Measurements from ENCODE around the gene HOTAIR.

Gene HOTAIR

DNA sequence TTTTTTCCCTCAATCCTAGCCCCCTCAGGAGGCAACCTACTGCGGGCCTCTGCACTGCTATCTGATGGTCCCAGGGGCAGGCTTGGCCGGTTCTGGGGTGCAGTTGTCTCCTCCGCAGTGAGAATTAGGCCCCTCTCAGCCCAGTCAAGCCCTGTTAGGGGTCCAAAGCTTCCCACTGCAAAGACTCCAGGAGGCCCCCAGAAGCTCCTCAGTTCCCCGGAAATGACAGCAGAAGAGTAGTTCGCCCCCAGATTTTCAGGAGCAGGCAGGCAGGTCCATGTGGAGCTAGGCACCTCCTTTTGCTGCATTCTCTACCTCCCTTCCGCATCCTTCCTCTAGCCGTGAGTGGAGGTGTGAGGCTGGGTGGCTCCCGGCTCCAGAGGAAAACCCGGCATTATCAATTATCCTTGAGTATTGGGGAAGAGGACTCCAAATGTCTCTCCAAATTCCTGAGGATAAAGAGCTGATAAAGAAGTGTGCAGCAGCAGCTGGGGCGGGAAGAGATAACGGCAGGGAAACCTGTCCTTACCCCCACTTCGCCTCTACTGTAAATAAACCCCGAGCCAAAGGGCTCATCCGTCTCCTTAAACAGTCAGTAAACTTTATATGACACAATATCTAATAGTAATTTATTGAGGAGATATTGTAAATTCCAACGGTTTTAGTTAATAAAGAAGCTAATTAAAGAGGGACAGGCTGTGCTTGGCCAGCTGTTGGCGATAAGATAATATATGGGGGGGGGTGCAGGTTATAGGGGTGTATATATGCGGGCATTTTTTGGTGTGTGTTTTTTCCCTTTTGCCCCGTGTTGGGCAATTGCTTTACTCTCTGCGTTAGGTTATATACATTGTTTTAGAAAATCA is 20.7 kb downstream of the HOTAIR start:
- Histone ChIP-seq H3K79me2 (ENCODE audit: low read length) (no peaks in the 10 kb centered on the region), H3K4me2 (ENCODE audit: low read depth, low read length) (no peak overlapping the region), H3F3A (ENCODE audit: insufficient read depth, low read length) (no peaks in the 10 kb centered on the region), H3K27ac (ENCODE audit: low read length) (no peak overlapping the region), H3K9me3 (replicated peaks; ENCODE audit: insufficient read depth, low read length) (no peaks in the 10 kb centered on the region), H3K9me2 (replicated peaks; ENCODE audit: insufficient read depth, low read length) (no peaks in the 10 kb centered on the region), H3K4me1 (ENCODE audit: low read length) (0 out of 2 replicates have a peak, but pooled peaks cover 5% of the 10 kb centered on the region), H3K36me3 (replicated peaks; ENCODE audit: insufficient read depth, low read length) (no peaks in the 10 kb centered on the region), H3K27me3 (replicated peaks; ENCODE audit: insufficient read depth, low read length) (peaks cover 99% of the 10 kb centered on the region), H3K4me3 (ENCODE audit: low read length) (no peak overlapping the region), H4K20me1 (ENCODE audit: insufficient read depth, low read length) (no peaks in the 10 kb centered on the region), H3K9ac (ENCODE audit: low read length) (no peak overlapping the region), H2AFZ (ENCODE audit: low read length) (no peak overlapping the region)
- TF ChIP-seq, protein P1, sequence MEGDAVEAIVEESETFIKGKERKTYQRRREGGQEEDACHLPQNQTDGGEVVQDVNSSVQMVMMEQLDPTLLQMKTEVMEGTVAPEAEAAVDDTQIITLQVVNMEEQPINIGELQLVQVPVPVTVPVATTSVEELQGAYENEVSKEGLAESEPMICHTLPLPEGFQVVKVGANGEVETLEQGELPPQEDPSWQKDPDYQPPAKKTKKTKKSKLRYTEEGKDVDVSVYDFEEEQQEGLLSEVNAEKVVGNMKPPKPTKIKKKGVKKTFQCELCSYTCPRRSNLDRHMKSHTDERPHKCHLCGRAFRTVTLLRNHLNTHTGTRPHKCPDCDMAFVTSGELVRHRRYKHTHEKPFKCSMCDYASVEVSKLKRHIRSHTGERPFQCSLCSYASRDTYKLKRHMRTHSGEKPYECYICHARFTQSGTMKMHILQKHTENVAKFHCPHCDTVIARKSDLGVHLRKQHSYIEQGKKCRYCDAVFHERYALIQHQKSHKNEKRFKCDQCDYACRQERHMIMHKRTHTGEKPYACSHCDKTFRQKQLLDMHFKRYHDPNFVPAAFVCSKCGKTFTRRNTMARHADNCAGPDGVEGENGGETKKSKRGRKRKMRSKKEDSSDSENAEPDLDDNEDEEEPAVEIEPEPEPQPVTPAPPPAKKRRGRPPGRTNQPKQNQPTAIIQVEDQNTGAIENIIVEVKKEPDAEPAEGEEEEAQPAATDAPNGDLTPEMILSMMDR (IDR thresholded peaks at IDR 0.05; ENCODE audit: low read length): no peak
- no peak for TF ChIP-seq EZH2phosphoT487 (IDR thresholded peaks at IDR 0.05; ENCODE audit: low read length)
- TF ChIP-seq EZH2 (optimal IDR thresholded peaks at IDR 0.05; ENCODE audit: low read depth, low read length): no peak
- DNase-seq: no peak

DNA sequence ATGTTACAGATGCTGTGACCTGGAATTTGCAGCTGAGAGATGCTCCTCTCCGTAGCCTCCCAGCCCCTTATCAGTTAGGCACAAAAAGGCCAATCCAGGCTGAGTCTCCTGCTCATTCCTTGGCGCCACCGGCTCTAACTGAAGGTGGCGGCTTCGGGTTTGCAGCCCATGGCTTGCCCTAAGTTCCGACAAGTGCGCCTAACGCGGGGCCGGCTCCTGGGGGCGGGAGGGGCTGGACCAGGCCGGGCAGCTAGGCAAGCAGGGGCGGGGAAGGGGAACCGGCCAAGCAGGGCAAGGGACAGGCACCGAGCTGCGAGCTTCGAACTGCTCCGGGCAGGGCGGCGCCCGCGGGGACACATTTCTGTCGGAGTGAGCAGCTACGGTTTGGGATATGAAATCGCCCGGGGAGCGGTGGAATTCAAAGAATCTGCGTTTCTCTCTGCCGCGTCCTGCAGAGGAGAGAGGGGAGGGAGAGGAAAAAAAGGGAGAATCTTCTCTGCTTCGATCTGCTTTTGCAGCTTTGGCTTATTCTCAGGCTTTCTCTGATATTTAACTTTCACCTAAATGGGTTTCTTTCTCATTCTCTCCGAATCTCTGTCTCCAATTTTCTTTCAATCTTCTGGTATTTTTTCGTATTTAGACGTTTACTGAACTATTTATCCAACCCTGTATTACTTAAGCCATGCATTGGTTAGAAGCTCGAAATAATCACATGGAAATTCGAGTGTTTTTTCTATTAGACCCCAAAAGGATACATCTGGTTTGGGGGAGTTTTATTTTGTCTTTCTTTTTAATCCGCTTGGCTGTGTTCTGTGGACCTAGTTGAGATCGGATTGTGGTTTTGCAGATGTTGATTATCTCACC is 21.7 kb downstream of the HOTAIR start:
- Histone ChIP-seq H3K4me3 (ENCODE audit: low read length) (no peak overlapping the region), H3K4me1 (ENCODE audit: low read length) (0 out of 2 replicates have a peak, but pooled peaks cover 5% of the 10 kb centered on the region), H3K27ac (ENCODE audit: low read length) (no peak overlapping the region), H3K27me3 (replicated peaks; ENCODE audit: insufficient read depth, low read length) (peaks cover 99% of the 10 kb centered on the region), H3K79me2 (ENCODE audit: low read length) (no peaks in the 10 kb centered on the region), H3F3A (ENCODE audit: insufficient read depth, low read length) (no peaks in the 10 kb centered on the region), H3K9ac (ENCODE audit: low read length) (no peak overlapping the region), H4K20me1 (ENCODE audit: insufficient read depth, low read length) (no peaks in the 10 kb centered on the region), H3K4me2 (ENCODE audit: low read depth, low read length) (no peak overlapping the region), H3K9me3 (replicated peaks; ENCODE audit: insufficient read depth, low read length) (no peaks in the 10 kb centered on the region), H3K36me3 (replicated peaks; ENCODE audit: insufficient read depth, low read length) (no peaks in the 10 kb centered on the region), H3K9me2 (replicated peaks; ENCODE audit: insufficient read depth, low read length) (no peaks in the 10 kb centered on the region), H2AFZ (ENCODE audit: low read length) (no peak overlapping the region)
- no peak for TF ChIP-seq EZH2 (optimal IDR thresholded peaks at IDR 0.05; ENCODE audit: low read depth, low read length)
- 0 out of 2 replicates have a peak, but pooled peaks have one; percentile 29 for TF ChIP-seq EZH2phosphoT487 (IDR thresholded peaks at IDR 0.05; ENCODE audit: low read length)
- no peak for DNase-seq

DNA sequence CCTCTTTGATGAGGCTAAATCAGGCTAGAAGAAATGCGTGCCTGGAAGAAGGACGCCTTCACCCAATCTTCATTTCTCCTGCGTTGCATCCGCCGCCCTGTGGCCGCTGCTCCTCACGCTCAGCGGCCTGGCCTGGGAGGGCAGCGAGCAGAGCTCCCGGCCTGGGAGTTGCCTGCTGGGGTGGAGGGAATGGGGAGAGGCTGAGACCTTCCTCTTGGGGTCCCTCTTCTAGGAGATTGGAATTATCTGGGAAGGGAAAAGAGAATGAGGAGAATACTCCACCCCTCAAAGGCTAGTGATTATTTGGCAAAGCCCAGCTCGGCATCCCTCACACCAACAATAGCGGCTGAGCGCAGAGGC is 22.4 kb downstream of the HOTAIR start:
- Histone ChIP-seq H3K27me3 (replicated peaks; ENCODE audit: insufficient read depth, low read length) (peaks cover 99% of the 10 kb centered on the region), H3K9me2 (replicated peaks; ENCODE audit: insufficient read depth, low read length) (no peaks in the 10 kb centered on the region), H3K4me1 (ENCODE audit: low read length) (0 out of 2 replicates have a peak, but pooled peaks cover 5% of the 10 kb centered on the region), H3K4me3 (ENCODE audit: low read length) (no peak overlapping the region), H3K79me2 (ENCODE audit: low read length) (no peaks in the 10 kb centered on the region), H3K36me3 (replicated peaks; ENCODE audit: insufficient read depth, low read length) (no peaks in the 10 kb centered on the region), H4K20me1 (ENCODE audit: insufficient read depth, low read length) (no peaks in the 10 kb centered on the region), H3K27ac (ENCODE audit: low read length) (no peak overlapping the region), H3K9ac (ENCODE audit: low read length) (no peak overlapping the region), H3K4me2 (ENCODE audit: low read depth, low read length) (no peak overlapping the region), H3F3A (ENCODE audit: insufficient read depth, low read length) (no peaks in the 10 kb centered on the region), H3K9me3 (replicated peaks; ENCODE audit: insufficient read depth, low read length) (no peaks in the 10 kb centered on the region), H2AFZ (ENCODE audit: low read length) (no peak overlapping the region)
- no peak for DNase-seq
- TF ChIP-seq EZH2phosphoT487 (IDR thresholded peaks at IDR 0.05; ENCODE audit: low read length) (no peak), EZH2 (optimal IDR thresholded peaks at IDR 0.05; ENCODE audit: low read depth, low read length) (no peak)
- TF ChIP-seq, protein P1 (IDR thresholded peaks at IDR 0.05; ENCODE audit: low read length): no peak

All from MM.1S (cell line).